Stimulated activated naive CD4-positive, alpha-beta T cell treated with Interleukin-2 at 50 U/mL for 16 hours (primary cell): ENCODE measurements around the gene CAMSAP2.
"Not testable (repeated sequence)": the region's sequence is repeated elsewhere in the genome, so short reads cannot be mapped to it uniquely, and the experiment has no call there.

Experiments
- DNase-seq: peaks from one replicate; lab custom pipeline; 2025; lab: John Stamatoyannopoulos, UW

CAMSAP2 gene

GRCh38 chr1:200780545-200781369, 42.1 kb downstream of the CAMSAP2 start:
- no peak for DNase-seq

- no peak for DNase-seq
Measured at GRCh38 chr1:200783926-200784325, 45.2 kb downstream of the CAMSAP2 start.

GRCh38 chr1:200784576-200784975, 45.9 kb downstream of the CAMSAP2 start:
- no peak for DNase-seq

GRCh38 chr1:200786788-200787187, 48.1 kb downstream of the CAMSAP2 start:
- no peak for DNase-seq

GRCh38 chr1:200787896-200788387, 49.2 kb downstream of the CAMSAP2 start:
- DNase-seq: no peak

GRCh38 chr1:200791012-200791411, 52.3 kb downstream of the CAMSAP2 start:
- not testable (repeated sequence) for DNase-seq

GRCh38 chr1:200793677-200794076, 55.0 kb downstream of the CAMSAP2 start:
- DNase-seq: no peak

- DNase-seq: no peak
Measured at GRCh38 chr1:200794506-200795065, 55.9 kb downstream of the CAMSAP2 start.

GRCh38 chr1:200795156-200795555, 56.5 kb downstream of the CAMSAP2 start:
- DNase-seq: no peak

- no peak for DNase-seq
Measured at GRCh38 chr1:200802042-200802441, 63.3 kb downstream of the CAMSAP2 start.

GRCh38 chr1:200802865-200803512, 64.3 kb downstream of the CAMSAP2 start:
- peak; percentile 61 for DNase-seq

GRCh38 chr1:200805719-200806118, 67.0 kb downstream of the CAMSAP2 start:
- no peak for DNase-seq

GRCh38 chr1:200808846-200809245, 70.2 kb downstream of the CAMSAP2 start:
- DNase-seq: no peak

- no peak for DNase-seq
Measured at GRCh38 chr1:200811704-200812103, 73.0 kb downstream of the CAMSAP2 start.

- DNase-seq: not testable (repeated sequence)
Measured at GRCh38 chr1:200816624-200817224, 78.0 kb downstream of the CAMSAP2 start.

GRCh38 chr1:200818248-200818647, 79.6 kb downstream of the CAMSAP2 start:
- no peak for DNase-seq

GRCh38 chr1:200819726-200820125, 81.0 kb downstream of the CAMSAP2 start:
- DNase-seq: no peak

- DNase-seq: no peak
Measured at GRCh38 chr1:200831091-200831490, 92.4 kb downstream of the CAMSAP2 start.

GRCh38 chr1:200834383-200834782, 95.7 kb downstream of the CAMSAP2 start:
- DNase-seq: no peak

- no peak for DNase-seq
Measured at GRCh38 chr1:200836213-200836612, 97.5 kb downstream of the CAMSAP2 start.

- DNase-seq: no peak
Measured at GRCh38 chr1:200837931-200838571, 99.4 kb downstream of the CAMSAP2 start.
